GM12864 (cell line): Measurements from ENCODE around the gene METTL4.

Experiments
- DNase-seq: peaks from one replicate; pipeline ENCODE4 v3.0.0-alpha.2; 2011; ENCODE audit warnings: low read depth
- H3K4me3 ChIP-seq: 2 replicates; pipeline ENCODE4 v1.5.1; 2011; ENCODE audit warnings: mild to moderate bottlenecking, low read depth, low read length, control low read depth
- CTCF ChIP-seq: IDR thresholded peaks from 2 replicates; pipeline ENCODE4 v1.5.1; 2011; ENCODE audit warnings: low read depth, mild to moderate bottlenecking, moderate library complexity, low read length, control low read depth, inconsistent platforms; ENCODE audit errors: missing control alignments

METTL4 gene

GRCh38 chr18:2536493-2536892 is 34.8 kb downstream of the METTL4 start:
- no peak overlapping the region for H3K4me3 ChIP-seq
- TF ChIP-seq CTCF, result no peak
- DNase-seq, result no peak

GRCh38 chr18:2536063-2536462 is 35.2 kb downstream of the METTL4 start:
- no peak for DNase-seq
- no peak overlapping the region for H3K4me3 ChIP-seq
- TF ChIP-seq CTCF, result no peak

GRCh38 chr18:2535419-2535910 is 35.8 kb downstream of the METTL4 start:
- H3K4me3 ChIP-seq, result no peak overlapping the region
- TF ChIP-seq CTCF, result no peak
- DNase-seq, result no peak

GRCh38 chr18:2534906-2535305 is 36.4 kb downstream of the METTL4 start:
- DNase-seq, result no peak
- no peak overlapping the region for H3K4me3 ChIP-seq
- no peak for TF ChIP-seq CTCF

DNA sequence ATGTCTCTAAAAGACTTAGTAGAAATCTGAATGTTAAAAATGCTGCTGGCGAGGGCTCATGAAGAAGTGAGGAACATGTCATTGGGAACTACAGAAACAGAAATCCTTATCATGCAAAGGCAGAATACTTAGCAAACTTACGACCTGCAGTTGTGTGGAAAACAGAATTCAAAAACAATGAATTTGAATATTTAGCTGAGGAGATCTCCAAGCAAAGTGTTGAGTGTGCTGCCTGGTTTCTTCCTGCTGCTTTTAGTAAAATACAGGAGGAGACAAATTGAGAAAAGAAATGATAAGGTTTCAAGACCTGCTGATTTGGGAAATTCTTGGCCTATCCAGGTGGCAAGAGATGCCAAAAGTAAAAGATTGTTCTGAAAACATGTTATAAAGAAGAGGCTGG is 38.5 kb downstream of the METTL4 start:
- no peak for TF ChIP-seq CTCF
- no peak overlapping the region for H3K4me3 ChIP-seq
- no peak for DNase-seq

GRCh38 chr18:2531751-2532150 is 39.6 kb downstream of the METTL4 start:
- no peak for TF ChIP-seq CTCF
- H3K4me3 ChIP-seq, result no peak overlapping the region
- no peak for DNase-seq

GRCh38 chr18:2529154-2529553 is 42.2 kb downstream of the METTL4 start:
- no peak overlapping the region for H3K4me3 ChIP-seq
- DNase-seq, result no peak
- TF ChIP-seq CTCF, result no peak
